CD14-positive monocyte (primary cell): ENCODE results near the gene CMTR1. TPM values are rescaled to one million over a fixed set of nuclear protein-coding genes. Genes with fewer than 3 reads are reported as not detected.
A peak's percentile ranks its signal among the peaks of the same experiment; 100 is the strongest.

Source experiments
- DNase-seq, 3 donors: peaks; one replicate each; pipeline ENCODE4 v3.0.0-alpha.2; 2011 to 2022
- H2AFZ ChIP-seq: 2 replicates; pipeline ENCODE4 v1.6.0; 2012; ENCODE audit warnings: mild to moderate bottlenecking, low read depth, low read length, inconsistent platforms; ENCODE audit not compliant: insufficient read depth, poor library complexity, severe bottlenecking
- H3K27ac ChIP-seq, 2 donors: 1 replicate in 1 of 2; 2 replicates in 1 of 2; pipeline ENCODE4 v1.5.1; 2012 to 2013; ENCODE audit warnings: low read length in 2 of 2, control low read depth in 1 of 2, inconsistent platforms in 1 of 2, low read depth in 1 of 2, mild to moderate bottlenecking in 1 of 2
- H3K27me3 ChIP-seq, 2 donors: one replicate each; pipeline versions ENCODE4 v1.6.0 to v1.6.1; 2011 to 2013; ENCODE audit warnings: low read length in 2 of 2; ENCODE audit not compliant: control insufficient read depth in 2 of 2, insufficient read depth in 2 of 2
- H3K36me3 ChIP-seq, 2 donors: replicated peaks in 1 of 2; 1 replicate in 1 of 2; 2 replicates in 1 of 2; pipeline versions ENCODE4 v1.5.1 to v1.6.1; 2012 to 2013; ENCODE audit warnings: low read length in 2 of 2, control low read depth in 1 of 2, inconsistent platforms in 1 of 2, mild to moderate bottlenecking in 1 of 2; ENCODE audit not compliant: insufficient read depth in 2 of 2, control insufficient read depth in 1 of 2
- H3K4me1 ChIP-seq, 2 donors: 1 replicate in 1 of 2; 2 replicates in 1 of 2; pipeline versions ENCODE4 v1.5.1 to v1.6.1; 2012 to 2013; ENCODE audit warnings: low read length in 2 of 2, control low read depth in 1 of 2, inconsistent platforms in 1 of 2, mild to moderate bottlenecking in 1 of 2, moderate library complexity in 1 of 2; ENCODE audit not compliant: insufficient read depth in 2 of 2, control insufficient read depth in 1 of 2
- H3K4me2 ChIP-seq: replicated peaks from 2 replicates; pipeline ENCODE3; 2012; ENCODE audit warnings: low read length, moderate library complexity, mild to moderate bottlenecking; ENCODE audit not compliant: poor library complexity, severe bottlenecking; ENCODE audit errors: extremely low read depth
- H3K4me3 ChIP-seq, 3 experiments: fragments of 200-600 bp in 1 of 3; sonication (generic) in 1 of 3; replicated peaks in 1 of 3; 1 replicate in 2 of 3; 2 replicates in 1 of 3; pipeline ENCODE4 v1.5.1; 2011 to 2013; ENCODE audit warnings: low read length in 3 of 3, mild to moderate bottlenecking in 3 of 3, control low read depth in 2 of 3, low read depth in 2 of 3, inconsistent platforms in 1 of 3, moderate library complexity in 1 of 3
- H3K79me2 ChIP-seq: 2 replicates; pipeline ENCODE4 v1.6.0; 2012; ENCODE audit warnings: mild to moderate bottlenecking, control low read depth, inconsistent platforms, low read length, moderate library complexity; ENCODE audit not compliant: insufficient read depth
- H3K9ac ChIP-seq: 2 replicates; pipeline ENCODE4 v1.6.0; 2017; ENCODE audit warnings: low read length, mild to moderate bottlenecking; ENCODE audit not compliant: insufficient read depth, poor library complexity, severe bottlenecking
- H3K9me3 ChIP-seq, 2 donors: replicated peaks in 1 of 2; 1 replicate in 1 of 2; 2 replicates in 1 of 2; pipeline versions ENCODE4 v1.5.1 to v1.6.1; 2012 to 2013; ENCODE audit warnings: low read length in 2 of 2, control low read depth in 1 of 2; ENCODE audit not compliant: control insufficient read depth in 1 of 2, insufficient read depth in 1 of 2
- H4K20me1 ChIP-seq: 2 replicates; pipeline ENCODE4 v1.6.0; 2012; ENCODE audit warnings: mild to moderate bottlenecking, low read length, control low read depth, moderate library complexity; ENCODE audit not compliant: insufficient read depth
- H3K27ac Mint-ChIP-seq, 7 donors: one replicate each; pipeline ENCODE4 v1.8.0; 2020; ENCODE audit warnings: mild to moderate bottlenecking in 7 of 7, mixed read lengths in 7 of 7, moderate library complexity in 6 of 7, inconsistent platforms in 2 of 7
- H3K27me3 Mint-ChIP-seq, 3 donors: one replicate each; pipeline ENCODE4 v1.8.0; 2021 to 2022; ENCODE audit warnings: low read depth in 3 of 3, mild to moderate bottlenecking in 3 of 3, mixed read lengths in 3 of 3, moderate library complexity in 3 of 3, inconsistent platforms in 1 of 3
- H3K36me3 Mint-ChIP-seq, 2 donors: one replicate each; pipeline ENCODE4 v1.8.0; 2020; ENCODE audit warnings: mixed read lengths in 2 of 2, inconsistent platforms in 1 of 2, mild to moderate bottlenecking in 1 of 2
- H3K4me1 Mint-ChIP-seq: one replicate; pipeline ENCODE4 v1.8.0; 2020; ENCODE audit warnings: mild to moderate bottlenecking, mixed read lengths
- H3K4me3 Mint-ChIP-seq, 2 donors: one replicate each; pipeline ENCODE4 v1.8.0; 2020; ENCODE audit warnings: mild to moderate bottlenecking in 2 of 2, mixed read lengths in 2 of 2, moderate library complexity in 1 of 2
- H3K9me3 Mint-ChIP-seq, 7 donors: one replicate each; pipeline ENCODE4 v1.8.0; 2020 to 2022; ENCODE audit warnings: mixed read lengths in 7 of 7, mild to moderate bottlenecking in 6 of 7, moderate library complexity in 6 of 7, inconsistent platforms in 2 of 7
- WGBS: methylation state at CpG from one replicate; pipeline ENCODE4 v1.1.5; 2013; ENCODE audit warnings: missing lambda C conversion rate; ENCODE audit not compliant: insufficient coverage; 5-methylcytosine and 5-hydroxymethylcytosine counted together
- intact Hi-C, 2 donors: fragments of 100-400 bp; cut with micrococcal nuclease; formaldehyde crosslinking; loops; one replicate each; pipeline versions ENCODE4 v1.15.0 to v1.15.1; 2023
- polyA plus RNA-seq, 3 donors: library from polyadenylated mRNA; depleted of rRNA in 1 of 3; unstranded in 2 of 3; stranded (reverse) in 1 of 3; fragments of 300-500 nt in 2 of 3; fragments of >200 nt in 1 of 3; fragmentation: Illumina TruSeq in 2 of 3; gene quantifications; 1 replicate in 2 of 3; 2 replicates in 1 of 3; pipeline ENCODE4 v1.2.3, GENCODE V29; 2012 to 2021
- TF ChIP-seq, protein P1 (sequence below): fragments of 200-600 bp; IDR thresholded peaks from one replicate; pipeline ENCODE4 v1.8.0; 2022; ENCODE audit warnings: antibody characterized with exemption, mild to moderate bottlenecking

CMTR1 gene
- polyA plus RNA-seq, 3 donors = 12.0 to 32.3 (median 15.3) TPM

- Histone ChIP-seq H3K79me2 (no peaks in the 10 kb centered on the region), H4K20me1 (peaks cover 4% of the 10 kb centered on the region), H2AFZ (no peak overlapping the region), H3K27ac (no peak overlapping the region), H3K9ac (no peak overlapping the region), H3K4me2 (no peak overlapping the region), H3K4me1 (no peaks in the 10 kb centered on the region), H3K27me3 (no peaks in the 10 kb centered on the region), H3K9me3 (no peaks in the 10 kb centered on the region), H3K36me3 (peaks cover 95 to 100% of the 10 kb centered on the region in 2 donors), H3K4me3 (no peak overlapping the region)
- peaks cover 9% of the 10 kb centered on the region for H3K4me1 Mint-ChIP-seq
- H3K4me3 Mint-ChIP-seq = no peak overlapping the region
- TF ChIP-seq, protein P1, sequence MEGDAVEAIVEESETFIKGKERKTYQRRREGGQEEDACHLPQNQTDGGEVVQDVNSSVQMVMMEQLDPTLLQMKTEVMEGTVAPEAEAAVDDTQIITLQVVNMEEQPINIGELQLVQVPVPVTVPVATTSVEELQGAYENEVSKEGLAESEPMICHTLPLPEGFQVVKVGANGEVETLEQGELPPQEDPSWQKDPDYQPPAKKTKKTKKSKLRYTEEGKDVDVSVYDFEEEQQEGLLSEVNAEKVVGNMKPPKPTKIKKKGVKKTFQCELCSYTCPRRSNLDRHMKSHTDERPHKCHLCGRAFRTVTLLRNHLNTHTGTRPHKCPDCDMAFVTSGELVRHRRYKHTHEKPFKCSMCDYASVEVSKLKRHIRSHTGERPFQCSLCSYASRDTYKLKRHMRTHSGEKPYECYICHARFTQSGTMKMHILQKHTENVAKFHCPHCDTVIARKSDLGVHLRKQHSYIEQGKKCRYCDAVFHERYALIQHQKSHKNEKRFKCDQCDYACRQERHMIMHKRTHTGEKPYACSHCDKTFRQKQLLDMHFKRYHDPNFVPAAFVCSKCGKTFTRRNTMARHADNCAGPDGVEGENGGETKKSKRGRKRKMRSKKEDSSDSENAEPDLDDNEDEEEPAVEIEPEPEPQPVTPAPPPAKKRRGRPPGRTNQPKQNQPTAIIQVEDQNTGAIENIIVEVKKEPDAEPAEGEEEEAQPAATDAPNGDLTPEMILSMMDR = no peak
- no peak overlapping the region for H3K27ac Mint-ChIP-seq
- no peak for DNase-seq
- WGBS = 100% methylated on average over 3 of the region's 6 CpGs
- peaks cover 0 to 2% (median 0%) of the 10 kb centered on the region in 7 donors for H3K9me3 Mint-ChIP-seq
- intact Hi-C loops = no loop called here
- H3K27me3 Mint-ChIP-seq = no peaks in the 10 kb centered on the region
- H3K36me3 Mint-ChIP-seq = peaks cover 96 to 97% of the 10 kb centered on the region in 2 donors
These were observed 23.1 kb downstream of the CMTR1 start for GRCh38 chr6:37456126-37456525.

DNA sequence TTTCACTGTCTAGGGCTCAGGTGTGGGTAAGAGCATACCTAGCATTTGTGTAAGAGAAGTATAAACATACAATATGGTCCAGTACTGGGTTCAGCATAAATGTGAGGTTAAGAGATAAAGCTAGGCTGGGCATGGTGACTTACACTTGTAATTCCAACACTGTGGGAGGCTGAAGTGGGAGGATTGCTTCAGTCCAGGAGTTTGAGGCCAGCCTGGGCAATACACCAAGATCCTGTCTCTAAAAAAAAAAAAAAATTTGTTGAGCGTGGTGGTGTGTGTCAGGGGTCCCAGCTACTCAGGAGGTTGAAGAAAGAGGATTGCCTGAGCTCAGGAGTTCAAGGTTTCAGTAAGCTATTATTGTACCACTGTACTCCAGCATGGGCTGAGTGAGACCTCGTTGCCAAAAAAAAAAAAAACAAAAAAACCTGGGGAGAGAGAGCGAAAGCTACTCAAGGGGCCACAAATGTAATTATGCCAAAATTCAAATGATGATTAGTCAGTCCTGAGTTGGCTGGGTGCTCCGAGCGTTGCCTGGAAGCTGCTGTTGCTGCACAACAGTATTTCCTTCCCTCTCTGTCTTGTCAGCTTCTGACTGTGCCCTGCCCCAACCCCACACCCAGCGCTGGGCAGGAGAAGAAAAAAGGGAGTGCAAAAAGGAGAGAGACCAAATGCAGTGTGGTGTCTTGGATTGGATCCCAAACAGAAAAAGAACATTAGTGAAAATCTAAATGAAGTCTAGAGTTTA is 24.0 kb downstream of the CMTR1 start:
- H3K36me3 Mint-ChIP-seq = peaks cover 96 to 97% of the 10 kb centered on the region in 2 donors
- DNase-seq = no peak
- H3K4me3 Mint-ChIP-seq = no peak overlapping the region
- intact Hi-C loops = no loop called here
- Histone ChIP-seq H3K27ac (no peak overlapping the region), H3K79me2 (no peaks in the 10 kb centered on the region), H4K20me1 (peaks cover 4% of the 10 kb centered on the region), H3K27me3 (no peaks in the 10 kb centered on the region), H3K36me3 (peaks cover 95 to 100% of the 10 kb centered on the region in 2 donors), H3K9me3 (no peaks in the 10 kb centered on the region), H2AFZ (no peak overlapping the region), H3K4me3 (no peak overlapping the region), H3K4me2 (no peak overlapping the region), H3K9ac (no peak overlapping the region), H3K4me1 (no peaks in the 10 kb centered on the region)
- H3K27me3 Mint-ChIP-seq = no peaks in the 10 kb centered on the region
- TF ChIP-seq, protein P1 = no peak
- 8% methylated on average over 2 of the region's 6 CpGs for WGBS
- peaks cover 0 to 2% (median 0%) of the 10 kb centered on the region in 7 donors for H3K9me3 Mint-ChIP-seq
- H3K27ac Mint-ChIP-seq = peak overlapping the region in 2 of 7 donors; percentile 7 to 19
- H3K4me1 Mint-ChIP-seq = peaks cover 9% of the 10 kb centered on the region
